ENCODE measurements around the gene RNF208. TPM values are rescaled to one million over a fixed set of nuclear protein-coding genes. Genes with fewer than 3 reads are reported as not detected.
A peak's percentile ranks its signal among the peaks of the same experiment; 100 is the strongest.

Gene RNF208
- total and polyA plus RNA-seq, 10 of the 15 experiments (the other 5 are each of a cell fraction or from before 2014, with no cell fraction given), result 0.06 to 10.7 (median 0.77) TPM

DNA sequence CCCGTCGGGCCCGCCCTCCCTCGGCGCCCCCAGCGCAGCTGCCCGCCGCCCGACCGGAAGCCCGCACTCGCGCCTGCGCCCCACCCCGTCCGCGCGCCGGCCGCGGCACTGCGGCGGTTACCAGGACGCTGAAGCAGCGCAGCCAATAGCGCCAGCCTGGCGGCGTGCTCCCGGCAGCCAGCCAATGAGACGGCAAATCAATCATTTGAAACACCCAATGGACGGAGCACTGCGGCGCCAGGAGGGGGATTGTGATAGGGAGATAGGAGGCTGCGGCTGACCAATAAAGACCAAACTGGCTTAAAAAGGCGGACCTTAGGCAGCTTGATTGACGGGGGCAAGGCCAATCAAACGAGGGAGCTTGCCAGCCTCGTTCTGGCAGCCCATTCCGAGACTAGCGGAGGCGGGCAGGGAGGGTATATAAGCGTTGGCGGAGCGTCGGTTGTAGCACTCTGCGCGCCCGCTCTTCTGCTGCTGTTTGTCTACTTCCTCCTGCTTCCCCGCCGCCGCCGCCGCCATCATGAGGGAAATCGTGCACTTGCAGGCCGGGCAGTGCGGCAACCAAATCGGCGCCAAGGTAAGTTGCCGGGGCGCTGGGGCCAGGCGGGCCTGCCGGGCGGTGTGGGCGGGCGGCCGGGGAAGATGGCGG lies 18.9 kb upstream of the RNF208 start, which contains the start of gene TUBB4B (continued):
- TF ChIP-seq CREB1 (IDR thresholded peaks at IDR 0.05; ENCODE audit: low read depth), result no peak
- TF ChIP-seq ASH2L (IDR thresholded peaks at IDR 0.05; ENCODE audit: borderline replicate concordance, low read depth), result no peak
- TF ChIP-seq IRF4 (IDR thresholded peaks at IDR 0.05; ENCODE audit: low read depth, low read length), result no peak
- TF ChIP-seq BRCA1 (IDR thresholded peaks at IDR 0.05; ENCODE audit: low read depth, low read length), result no peak
- peak; percentile 48; the same call in 1 of the 2 replicates for TF ChIP-seq NFXL1 (IDR thresholded peaks at IDR 0.05; ENCODE audit: borderline replicate concordance)
- TF ChIP-seq, protein P1, sequence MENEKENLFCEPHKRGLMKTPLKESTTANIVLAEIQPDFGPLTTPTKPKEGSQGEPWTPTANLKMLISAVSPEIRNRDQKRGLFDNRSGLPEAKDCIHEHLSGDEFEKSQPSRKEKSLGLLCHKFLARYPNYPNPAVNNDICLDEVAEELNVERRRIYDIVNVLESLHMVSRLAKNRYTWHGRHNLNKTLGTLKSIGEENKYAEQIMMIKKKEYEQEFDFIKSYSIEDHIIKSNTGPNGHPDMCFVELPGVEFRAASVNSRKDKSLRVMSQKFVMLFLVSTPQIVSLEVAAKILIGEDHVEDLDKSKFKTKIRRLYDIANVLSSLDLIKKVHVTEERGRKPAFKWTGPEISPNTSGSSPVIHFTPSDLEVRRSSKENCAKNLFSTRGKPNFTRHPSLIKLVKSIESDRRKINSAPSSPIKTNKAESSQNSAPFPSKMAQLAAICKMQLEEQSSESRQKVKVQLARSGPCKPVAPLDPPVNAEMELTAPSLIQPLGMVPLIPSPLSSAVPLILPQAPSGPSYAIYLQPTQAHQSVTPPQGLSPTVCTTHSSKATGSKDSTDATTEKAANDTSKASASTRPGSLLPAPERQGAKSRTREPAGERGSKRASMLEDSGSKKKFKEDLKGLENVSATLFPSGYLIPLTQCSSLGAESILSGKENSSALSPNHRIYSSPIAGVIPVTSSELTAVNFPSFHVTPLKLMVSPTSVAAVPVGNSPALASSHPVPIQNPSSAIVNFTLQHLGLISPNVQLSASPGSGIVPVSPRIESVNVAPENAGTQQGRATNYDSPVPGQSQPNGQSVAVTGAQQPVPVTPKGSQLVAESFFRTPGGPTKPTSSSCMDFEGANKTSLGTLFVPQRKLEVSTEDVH (IDR thresholded peaks at IDR 0.05; ENCODE audit: low read depth, partially characterized antibody), result no peak
- TF ChIP-seq ATF7 (IDR thresholded peaks at IDR 0.05; ENCODE audit: low read depth), result no peak
- TF ChIP-seq ZNF217 (IDR thresholded peaks at IDR 0.05), result no peak
- TF ChIP-seq, protein P2, sequence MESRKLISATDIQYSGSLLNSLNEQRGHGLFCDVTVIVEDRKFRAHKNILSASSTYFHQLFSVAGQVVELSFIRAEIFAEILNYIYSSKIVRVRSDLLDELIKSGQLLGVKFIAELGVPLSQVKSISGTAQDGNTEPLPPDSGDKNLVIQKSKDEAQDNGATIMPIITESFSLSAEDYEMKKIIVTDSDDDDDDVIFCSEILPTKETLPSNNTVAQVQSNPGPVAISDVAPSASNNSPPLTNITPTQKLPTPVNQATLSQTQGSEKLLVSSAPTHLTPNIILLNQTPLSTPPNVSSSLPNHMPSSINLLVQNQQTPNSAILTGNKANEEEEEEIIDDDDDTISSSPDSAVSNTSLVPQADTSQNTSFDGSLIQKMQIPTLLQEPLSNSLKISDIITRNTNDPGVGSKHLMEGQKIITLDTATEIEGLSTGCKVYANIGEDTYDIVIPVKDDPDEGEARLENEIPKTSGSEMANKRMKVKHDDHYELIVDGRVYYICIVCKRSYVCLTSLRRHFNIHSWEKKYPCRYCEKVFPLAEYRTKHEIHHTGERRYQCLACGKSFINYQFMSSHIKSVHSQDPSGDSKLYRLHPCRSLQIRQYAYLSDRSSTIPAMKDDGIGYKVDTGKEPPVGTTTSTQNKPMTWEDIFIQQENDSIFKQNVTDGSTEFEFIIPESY (IDR thresholded peaks at IDR 0.05), result no peak
- TF ChIP-seq CREM (IDR thresholded peaks at IDR 0.05; ENCODE audit: low read depth), result 0 out of 2 replicates have a peak, but pooled peaks have one; percentile 52
- TF ChIP-seq KDM1A (IDR thresholded peaks at IDR 0.05; ENCODE audit: borderline replicate concordance), result no peak
- TF ChIP-seq, protein P3, sequence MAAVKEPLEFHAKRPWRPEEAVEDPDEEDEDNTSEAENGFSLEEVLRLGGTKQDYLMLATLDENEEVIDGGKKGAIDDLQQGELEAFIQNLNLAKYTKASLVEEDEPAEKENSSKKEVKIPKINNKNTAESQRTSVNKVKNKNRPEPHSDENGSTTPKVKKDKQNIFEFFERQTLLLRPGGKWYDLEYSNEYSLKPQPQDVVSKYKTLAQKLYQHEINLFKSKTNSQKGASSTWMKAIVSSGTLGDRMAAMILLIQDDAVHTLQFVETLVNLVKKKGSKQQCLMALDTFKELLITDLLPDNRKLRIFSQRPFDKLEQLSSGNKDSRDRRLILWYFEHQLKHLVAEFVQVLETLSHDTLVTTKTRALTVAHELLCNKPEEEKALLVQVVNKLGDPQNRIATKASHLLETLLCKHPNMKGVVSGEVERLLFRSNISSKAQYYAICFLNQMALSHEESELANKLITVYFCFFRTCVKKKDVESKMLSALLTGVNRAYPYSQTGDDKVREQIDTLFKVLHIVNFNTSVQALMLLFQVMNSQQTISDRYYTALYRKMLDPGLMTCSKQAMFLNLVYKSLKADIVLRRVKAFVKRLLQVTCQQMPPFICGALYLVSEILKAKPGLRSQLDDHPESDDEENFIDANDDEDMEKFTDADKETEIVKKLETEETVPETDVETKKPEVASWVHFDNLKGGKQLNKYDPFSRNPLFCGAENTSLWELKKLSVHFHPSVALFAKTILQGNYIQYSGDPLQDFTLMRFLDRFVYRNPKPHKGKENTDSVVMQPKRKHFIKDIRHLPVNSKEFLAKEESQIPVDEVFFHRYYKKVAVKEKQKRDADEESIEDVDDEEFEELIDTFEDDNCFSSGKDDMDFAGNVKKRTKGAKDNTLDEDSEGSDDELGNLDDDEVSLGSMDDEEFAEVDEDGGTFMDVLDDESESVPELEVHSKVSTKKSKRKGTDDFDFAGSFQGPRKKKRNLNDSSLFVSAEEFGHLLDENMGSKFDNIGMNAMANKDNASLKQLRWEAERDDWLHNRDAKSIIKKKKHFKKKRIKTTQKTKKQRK (IDR thresholded peaks at IDR 0.05; ENCODE audit: low read depth, low read length), result peak; percentile 95
- no peak for TF ChIP-seq MTA3 (IDR thresholded peaks at IDR 0.05; ENCODE audit: borderline replicate concordance, low read length)
- TF ChIP-seq, protein P4, sequence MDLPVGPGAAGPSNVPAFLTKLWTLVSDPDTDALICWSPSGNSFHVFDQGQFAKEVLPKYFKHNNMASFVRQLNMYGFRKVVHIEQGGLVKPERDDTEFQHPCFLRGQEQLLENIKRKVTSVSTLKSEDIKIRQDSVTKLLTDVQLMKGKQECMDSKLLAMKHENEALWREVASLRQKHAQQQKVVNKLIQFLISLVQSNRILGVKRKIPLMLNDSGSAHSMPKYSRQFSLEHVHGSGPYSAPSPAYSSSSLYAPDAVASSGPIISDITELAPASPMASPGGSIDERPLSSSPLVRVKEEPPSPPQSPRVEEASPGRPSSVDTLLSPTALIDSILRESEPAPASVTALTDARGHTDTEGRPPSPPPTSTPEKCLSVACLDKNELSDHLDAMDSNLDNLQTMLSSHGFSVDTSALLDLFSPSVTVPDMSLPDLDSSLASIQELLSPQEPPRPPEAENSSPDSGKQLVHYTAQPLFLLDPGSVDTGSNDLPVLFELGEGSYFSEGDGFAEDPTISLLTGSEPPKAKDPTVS (IDR thresholded peaks at IDR 0.05; ENCODE audit: low read depth, low read length), result no peak
- TF ChIP-seq IKZF2 (IDR thresholded peaks at IDR 0.05), result no peak
- TF ChIP-seq ZZZ3 (IDR thresholded peaks at IDR 0.05; ENCODE audit: control insufficient read depth, insufficient read length, low read depth), result no peak
- TF ChIP-seq, protein P5, sequence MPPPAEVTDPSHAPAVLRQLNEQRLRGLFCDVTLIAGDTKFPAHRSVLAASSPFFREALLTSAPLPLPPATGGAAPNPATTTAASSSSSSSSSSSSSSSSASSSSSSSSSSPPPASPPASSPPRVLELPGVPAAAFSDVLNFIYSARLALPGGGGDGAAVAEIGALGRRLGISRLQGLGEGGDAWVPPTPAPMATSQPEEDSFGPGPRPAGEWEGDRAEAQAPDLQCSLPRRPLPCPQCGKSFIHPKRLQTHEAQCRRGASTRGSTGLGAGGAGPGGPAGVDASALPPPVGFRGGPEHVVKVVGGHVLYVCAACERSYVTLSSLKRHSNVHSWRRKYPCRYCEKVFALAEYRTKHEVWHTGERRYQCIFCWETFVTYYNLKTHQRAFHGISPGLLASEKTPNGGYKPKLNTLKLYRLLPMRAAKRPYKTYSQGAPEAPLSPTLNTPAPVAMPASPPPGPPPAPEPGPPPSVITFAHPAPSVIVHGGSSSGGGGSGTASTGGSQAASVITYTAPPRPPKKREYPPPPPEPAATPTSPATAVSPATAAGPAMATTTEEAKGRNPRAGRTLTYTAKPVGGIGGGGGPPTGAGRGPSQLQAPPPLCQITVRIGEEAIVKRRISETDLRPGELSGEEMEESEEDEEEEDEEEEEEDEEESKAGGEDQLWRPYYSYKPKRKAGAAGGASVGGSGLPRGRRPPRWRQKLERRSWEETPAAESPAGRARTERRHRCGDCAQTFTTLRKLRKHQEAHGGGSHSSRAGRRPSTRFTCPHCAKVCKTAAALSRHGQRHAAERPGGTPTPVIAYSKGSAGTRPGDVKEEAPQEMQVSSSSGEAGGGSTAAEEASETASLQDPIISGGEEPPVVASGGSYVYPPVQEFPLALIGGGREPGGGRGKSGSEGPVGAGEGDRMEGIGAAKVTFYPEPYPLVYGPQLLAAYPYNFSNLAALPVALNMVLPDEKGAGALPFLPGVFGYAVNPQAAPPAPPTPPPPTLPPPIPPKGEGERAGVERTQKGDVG (CRISPR knock-in tag; IDR thresholded peaks at IDR 0.05), result no peak
- TF ChIP-seq CBX3 (IDR thresholded peaks at IDR 0.05; ENCODE audit: borderline replicate concordance, low read depth), result no peak
